HG03439 (cell line): ENCODE measurements around the gene KAT8.
"Not testable (repeated sequence)": the region's sequence is repeated elsewhere in the genome, so short reads cannot be mapped to it uniquely, and the experiment has no call there.

Experiments used
- ATAC-seq: cut with Tn5 transposase; IDR thresholded peaks from one replicate; pipeline ENCODE4 v1.9.1; 2021; ENCODE audit warnings: mild to moderate bottlenecking, moderate library complexity; ENCODE audit not compliant: unreplicated experiment

The KAT8 gene

DNA sequence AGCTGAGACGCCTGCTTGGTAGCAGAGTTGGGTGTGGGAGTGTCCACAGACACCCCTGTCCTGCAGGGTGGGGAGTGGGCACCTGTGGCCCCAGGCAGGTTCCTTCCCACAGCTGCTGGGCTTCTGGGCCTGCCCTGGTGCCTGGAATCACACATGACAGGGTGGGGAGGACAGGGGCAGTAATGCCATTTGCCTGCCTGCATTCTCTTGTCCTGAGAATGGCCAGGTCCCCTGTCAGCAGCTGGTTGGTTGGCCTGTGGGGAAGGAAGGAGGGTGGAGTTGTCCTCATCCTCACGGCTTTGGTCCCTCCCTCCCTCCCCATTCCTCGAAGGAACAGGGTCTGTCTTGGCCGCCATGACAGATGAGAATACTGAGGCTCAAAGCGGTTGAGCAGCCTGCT, 33.9 kb upstream of the KAT8 start:
- ATAC-seq = no peak

DNA sequence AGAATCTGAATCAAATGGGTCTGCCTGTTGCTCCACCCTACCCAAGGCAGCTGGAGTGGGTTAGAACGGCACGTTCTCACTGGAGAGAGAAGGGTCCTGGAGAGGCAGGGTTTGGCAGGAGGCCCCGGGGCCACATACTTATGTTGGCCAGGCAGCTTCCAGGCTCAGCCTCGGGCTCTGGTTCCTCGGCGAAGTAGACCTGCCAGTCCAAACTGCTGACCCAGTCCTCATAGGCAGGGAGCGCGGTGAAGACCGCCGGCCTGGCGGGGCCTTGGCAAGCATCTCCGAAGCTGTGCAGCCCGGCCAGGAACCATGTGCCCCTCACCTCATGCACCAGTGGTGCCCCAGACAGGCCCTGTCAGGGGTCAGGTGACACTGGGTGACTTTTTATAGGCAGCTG, 33.5 kb upstream of the KAT8 start:
- ATAC-seq = no peak

DNA sequence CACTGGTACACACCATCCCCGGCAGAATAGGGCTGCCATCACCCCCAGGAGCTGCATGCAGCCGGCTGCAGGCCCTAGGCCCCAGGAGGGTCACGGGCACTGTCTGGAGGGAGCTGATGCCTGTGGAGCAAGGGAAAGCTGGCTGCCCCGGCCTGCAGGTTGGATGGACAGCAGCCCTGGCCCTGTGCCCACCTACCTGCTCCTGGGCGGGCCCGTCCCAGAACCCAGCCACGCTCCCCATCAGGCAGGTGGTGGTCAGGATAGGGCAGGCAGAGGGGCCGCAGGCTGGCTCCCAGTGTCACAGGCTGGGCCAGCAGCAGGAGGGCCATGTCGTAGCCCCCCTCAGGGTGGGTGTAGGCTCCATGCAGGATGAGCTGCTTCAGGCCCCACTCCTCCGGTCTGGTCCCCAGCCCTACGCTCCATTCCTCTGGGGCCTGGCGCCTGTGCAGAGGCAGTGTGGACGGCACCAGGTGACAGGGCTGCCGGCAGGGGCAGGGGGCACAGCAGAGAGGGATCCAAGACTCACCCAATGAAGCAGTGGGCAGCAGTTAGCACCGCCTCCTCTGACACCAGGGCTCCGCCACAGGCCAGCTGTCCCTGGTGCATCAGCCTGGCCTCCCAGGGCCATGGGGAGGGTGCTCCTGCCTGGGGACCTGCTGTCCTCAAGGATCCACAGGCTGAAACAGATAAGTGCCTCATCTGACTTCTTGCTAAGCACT, 32.7 kb upstream of the KAT8 start:
- no peak for ATAC-seq

DNA sequence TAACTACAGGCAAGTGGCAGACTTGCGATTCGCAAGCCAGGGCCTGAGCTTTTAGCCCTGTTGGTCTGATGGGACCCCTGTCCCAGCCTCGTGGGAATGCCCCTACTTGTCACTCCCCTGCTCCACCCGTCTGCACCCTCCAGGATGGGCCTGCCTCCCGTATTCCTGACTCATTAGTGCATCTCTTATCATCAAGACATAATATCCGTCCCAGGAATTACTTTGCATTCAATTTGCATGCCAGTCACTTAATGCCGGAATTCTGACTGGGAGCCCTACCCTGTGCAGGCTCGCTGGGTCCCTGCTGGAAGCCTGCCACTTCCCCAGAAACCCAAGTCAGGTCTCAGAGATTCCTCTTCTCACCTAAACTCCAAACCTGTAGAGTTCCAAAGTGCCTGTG, 32.1 kb upstream of the KAT8 start:
- ATAC-seq = no peak

DNA sequence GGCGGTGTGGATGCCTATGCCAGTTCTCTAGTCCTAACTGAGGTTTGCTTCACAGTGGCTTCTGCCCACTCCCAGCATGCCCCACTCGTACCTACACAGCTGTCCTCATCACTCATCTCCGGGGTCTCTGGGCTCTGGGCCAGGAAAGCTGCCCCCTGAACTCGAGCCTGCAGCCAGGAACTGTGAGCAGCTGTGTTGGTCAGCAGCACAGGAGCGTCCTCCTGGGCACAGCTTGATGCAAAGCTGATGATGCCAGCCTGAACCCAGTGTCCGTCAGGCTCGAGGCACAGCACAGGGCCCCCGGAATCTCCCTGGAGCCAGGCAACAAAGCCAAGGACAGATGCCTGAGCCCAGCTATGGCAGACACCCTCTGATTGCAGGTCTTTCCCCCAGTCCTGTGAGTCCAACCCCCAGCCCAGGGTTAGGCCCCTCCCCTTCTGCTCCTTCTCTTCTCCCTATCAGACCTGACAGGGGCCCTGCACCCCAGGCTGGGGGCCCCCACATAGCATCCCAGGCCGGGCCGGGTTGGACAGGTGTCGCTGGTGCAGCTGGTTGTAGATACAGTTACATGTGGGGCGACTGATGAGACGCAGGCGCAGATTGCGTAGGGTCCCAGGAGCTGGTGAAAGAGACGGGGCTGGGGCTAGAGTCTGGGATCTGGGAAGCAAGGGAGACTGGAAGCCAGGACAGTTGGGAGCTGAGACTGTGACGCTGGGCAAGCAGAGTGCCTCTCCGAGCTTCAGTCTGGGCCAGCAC, 31.4 kb upstream of the KAT8 start:
- ATAC-seq = no peak

DNA sequence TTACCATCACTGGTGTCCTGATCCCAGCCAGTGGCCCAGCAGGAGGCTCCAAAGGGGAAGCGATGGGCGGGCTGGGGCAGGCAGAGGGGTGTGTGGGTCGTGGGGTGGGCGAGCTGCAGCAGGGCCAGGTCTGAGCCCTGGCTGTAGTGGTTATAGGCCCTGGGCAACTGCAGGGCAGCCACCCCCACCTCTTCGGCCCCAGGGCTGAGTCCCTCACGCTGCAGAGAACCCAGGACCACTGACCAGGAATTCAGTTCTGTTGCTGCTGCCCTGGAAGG, 30.9 kb upstream of the KAT8 start:
- no peak for ATAC-seq

DNA sequence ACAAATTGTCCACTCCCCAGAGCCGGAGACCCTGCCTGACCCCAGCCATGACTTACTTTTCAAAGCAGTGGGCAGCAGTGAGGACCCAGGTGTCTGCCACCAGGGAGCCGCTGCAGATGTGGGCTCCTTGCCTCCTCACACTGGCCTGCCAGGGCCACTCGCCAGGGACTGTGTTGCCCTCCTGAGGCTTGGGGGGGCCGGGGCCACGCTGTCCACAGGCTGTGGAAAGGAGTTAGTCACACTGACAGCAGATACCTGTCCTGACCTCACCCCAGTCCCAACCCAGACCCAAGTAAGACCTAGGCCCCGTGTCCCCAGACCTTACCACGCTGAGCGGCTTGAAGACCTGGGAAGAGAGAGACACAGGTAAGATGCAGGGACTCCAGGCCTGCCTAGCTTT, 30.0 kb upstream of the KAT8 start:
- ATAC-seq = no peak

DNA sequence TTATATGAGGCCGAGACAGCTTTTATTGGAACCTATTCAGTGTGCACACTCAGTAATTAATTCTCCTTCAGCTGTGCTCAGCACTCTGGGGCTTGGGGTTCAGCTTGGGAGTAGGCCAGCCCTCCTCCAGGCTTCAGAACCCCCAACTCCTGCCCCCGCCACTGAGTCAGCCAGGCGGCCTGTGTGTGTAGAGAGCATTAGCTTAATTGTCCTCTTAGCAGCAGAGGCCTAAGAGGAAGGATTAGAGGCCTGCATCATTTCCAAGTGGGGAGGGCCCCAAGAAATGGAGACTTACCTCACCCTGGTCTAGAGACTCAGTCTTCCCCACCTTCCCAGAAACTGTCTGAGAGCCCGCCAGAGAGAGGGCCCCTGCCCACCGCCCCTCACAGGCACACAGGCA, 29.5 kb upstream of the KAT8 start:
- no peak for ATAC-seq

DNA sequence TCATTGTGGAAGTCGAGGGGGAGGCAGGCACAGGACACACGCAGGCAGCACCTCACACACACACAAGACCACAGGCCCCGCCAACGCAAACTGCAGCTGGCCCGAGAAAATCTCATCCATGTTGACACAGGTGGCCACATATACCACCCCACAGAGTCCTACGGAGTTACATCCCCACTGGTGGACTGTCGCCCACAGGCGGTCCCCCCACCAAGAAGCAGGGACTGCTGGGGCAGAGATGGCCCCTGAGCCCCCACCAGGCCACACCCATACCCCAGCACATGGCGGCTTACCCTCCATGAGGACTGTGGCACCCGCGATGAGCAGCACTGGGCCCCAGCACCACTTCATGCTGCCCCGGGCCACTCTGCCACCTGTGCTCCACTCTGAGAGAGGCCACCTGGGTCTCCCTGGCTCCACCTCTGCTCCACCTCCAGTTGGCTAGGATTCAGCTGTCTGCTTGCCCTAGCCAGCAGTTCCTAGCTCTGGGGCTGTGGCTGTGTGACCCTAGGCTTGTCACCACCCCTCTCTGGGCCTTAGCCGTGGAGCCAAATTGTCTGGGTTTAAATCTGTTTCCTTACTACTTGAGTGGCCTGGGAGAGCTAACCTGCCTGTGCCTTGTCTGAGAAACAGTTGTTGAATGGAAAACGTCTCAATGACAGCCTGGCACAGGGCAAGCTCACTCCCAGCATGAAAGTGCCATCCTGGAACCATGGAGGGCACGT, 28.8 kb upstream of the KAT8 start, which contains the start of gene PRSS53:
PRSS53 (minus strand) TSS at position 485 of the 725 bp plus-strand sequence; CDS start at position 351, 134 bp downstream.
- no peak for ATAC-seq

DNA sequence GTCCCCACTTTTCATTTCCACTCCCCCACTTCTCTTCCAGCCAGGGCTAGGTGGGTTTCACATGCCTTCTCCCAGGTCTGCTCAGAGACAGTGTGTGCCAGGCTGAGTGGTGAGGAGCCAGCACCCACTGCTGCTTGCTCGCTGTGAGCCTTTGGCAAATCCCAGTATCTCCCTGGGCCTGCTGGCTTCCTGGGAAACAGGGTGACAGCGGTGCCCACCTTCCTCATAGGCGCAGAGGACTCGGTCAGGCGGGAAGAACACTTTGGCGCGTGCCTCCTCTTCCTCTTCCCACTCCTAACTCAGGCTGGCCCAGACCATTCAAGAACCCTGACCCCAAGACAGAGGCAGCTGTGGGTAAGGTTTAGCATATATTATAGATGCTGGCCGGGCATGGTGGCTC, 28.3 kb upstream of the KAT8 start:
- no peak for ATAC-seq

DNA sequence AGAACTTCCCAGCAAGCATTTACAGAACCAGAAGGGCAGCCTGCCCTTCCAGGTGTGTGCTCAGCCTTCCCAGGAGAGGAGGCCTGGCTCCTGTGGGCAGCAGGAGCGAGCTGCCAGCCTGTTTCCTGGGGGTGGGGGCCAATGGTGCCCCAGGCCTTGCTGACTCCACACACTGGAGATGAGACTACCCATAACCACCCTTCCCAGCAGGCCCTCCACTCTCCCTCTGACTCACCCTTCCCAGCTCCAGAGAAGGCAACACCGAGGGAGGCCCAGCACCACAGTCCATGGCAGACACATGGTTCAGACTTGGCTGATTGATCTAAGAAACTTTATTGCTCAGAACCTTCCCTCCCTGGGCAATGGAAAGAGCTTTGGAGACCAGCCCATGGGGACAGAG, 26.9 kb upstream of the KAT8 start:
- no peak for ATAC-seq

DNA sequence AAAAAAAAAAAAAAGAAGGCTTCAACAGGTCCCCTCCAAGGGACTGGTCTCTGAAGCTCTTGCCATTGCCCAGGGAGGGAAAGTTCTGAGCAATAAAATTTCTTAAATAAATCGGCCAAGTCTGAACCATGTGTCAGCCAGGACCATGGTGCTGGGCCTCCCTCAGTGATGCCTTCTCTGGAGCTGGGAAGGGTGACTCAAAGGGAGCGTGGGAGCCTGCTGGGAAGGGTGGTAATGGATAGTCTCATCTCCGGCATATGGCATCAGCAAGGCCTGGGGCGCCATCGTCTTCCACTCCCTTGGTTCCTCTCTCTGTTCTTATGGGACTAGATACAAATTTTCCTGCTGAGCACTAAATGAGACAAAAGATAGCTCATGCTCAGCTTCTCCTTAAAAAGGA, 25.1 kb upstream of the KAT8 start:
- ATAC-seq = no peak

DNA sequence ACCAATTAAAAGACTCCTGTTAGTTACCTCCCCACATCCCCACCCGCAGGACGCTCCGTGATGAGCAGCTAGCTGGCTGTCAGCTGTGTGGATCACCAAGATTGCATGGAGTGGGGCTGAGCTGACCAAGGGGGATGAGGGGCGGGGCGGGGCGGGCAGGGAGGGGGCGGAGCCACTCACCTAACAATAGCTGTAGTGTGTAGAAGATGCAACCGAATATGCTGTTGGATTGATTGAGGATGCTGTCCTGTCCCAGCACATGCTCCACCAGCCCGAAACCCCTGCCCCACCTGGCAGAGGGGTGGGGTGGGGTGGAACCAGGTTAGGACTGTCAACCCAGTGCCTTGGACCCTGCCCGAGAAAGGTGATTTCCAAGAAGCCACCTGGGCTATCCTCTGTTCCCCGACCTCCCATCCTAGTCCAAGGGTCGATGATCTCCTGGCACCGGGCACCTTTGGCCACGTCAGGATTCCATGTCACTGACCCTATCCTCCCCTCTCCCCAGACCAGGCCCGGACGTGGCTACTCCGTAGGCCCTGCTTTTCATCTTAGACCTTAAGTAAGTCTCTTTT, 24.2 kb upstream of the KAT8 start:
- no peak for ATAC-seq

DNA sequence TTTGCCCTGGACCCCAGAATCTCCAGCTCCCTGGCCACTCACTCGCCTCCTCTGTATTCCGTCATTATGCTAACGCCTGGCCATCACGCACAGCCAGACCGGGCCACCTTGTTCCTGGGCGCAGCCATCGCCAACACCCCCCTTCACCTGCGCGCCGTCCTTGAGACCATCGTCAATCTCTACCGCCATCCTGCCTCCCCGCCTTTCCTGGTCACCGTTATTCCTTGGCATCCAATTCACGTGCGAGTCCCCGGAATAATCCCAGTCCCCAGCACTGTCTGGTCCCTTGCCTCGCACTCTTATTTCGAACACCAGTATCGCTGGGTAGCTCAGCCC, 23.4 kb upstream of the KAT8 start:
- ATAC-seq = no peak

DNA sequence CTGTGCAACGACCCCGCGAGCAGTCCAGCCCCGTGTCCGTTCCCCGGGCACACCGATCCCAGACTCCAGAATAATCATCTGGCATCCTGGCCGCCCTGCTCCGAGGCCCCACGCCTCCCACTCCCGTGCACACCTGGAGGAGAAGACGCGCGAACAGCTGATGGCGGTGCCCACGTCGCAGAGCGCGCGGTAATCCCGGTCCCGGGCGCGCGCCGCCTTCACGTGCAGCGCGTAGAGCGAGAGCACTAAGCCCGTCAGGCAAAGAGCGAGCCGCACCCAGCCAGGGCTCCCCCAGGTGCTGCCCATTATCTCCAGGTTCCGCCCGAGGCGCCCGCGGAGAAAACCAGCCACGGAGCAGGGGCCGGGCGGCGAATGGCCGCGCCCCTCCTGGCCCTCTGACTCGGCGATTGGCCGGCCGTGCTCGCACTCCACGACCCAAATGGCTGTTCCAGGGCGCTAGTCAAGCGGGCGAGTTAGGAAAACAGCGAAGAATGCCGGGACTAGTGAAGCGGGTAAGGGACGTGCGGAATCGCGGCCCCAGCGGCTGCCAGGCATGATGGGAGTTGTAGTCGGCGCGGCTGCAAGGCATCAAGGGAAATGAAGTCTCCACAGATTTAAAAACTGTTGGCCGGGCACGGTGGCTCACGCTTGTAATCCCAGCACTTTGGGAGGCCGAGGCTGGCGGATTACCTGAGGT, 22.9 kb upstream of the KAT8 start, which contains the start of gene VKORC1:
VKORC1 (minus strand) TSS at position 374 of the 697 bp plus-strand sequence; CDS start at position 306, 68 bp downstream.
- peak; percentile 76 for ATAC-seq

DNA sequence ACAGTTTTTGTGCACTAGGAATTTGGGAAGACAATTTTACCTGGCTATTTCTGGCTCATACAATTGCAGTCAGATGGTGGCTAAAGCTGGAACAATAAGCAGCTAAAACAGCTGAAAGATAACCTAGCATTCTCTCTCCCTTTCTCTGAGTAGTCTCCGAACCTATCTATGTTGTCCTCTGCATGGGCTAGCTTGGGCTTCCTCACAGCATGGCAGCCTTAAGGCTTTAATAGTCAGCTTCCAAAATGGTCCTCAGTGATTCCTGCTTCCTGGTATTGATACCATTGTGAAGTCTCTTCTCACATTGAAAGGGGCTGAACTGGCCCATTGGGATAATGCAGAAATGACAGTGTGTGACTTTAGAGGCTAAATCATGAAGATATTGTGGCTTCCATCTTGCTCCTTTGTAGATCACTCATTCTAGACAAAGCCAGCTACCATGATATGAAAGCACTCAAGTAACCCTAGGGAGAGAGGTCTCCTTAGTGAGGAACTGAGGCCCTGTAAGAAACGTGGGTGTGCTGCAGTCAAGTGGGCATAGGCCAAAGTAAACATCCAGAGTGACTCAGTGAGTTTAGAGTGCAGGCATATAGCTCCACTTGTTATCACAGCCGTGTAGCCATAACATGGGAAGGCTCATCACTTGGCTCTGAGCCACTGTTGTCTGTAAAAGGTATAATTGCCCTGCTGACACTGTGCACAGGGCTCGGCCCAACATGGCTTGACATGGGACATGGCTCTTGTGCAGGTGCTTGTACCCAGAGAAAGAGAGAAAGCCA, 17.4 kb upstream of the KAT8 start:
- no peak for ATAC-seq

DNA sequence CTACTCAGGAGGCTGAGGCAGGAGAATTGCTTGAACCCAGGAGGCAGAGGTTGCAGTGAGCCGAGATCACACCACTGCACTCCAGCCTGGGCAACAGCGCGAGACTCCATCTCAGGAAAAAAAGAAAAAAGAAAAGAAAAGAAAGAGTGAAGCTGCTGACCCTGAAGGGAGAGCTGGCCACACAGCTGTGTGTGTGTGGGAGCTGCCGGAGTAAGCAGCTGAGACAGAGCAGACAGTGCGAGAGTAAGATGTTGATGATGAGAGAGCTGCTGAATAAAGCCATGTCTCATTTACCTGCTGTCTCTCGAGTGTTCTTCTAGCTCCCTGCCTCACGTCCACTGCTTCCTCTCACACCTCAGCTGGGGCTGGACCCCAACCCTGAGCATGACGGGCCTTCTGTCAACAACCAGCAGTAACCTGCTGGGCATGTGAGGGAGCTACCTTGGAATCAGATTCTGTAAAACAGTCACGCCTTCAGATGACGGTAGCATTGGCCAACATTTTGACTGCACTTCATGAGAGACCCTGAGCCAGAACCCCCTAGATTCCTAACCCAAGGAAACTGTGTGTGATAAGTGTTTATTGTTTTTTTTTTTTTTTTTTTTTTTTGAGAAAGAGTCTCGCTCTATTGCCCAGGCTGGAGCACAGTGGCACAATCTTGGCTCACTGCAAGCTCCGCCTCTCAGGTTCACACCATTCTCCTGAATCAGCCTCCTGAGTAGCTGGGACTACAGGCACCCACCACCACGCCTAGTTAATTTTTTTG, 16.4 kb upstream of the KAT8 start:
- ATAC-seq = not testable (repeated sequence)

DNA sequence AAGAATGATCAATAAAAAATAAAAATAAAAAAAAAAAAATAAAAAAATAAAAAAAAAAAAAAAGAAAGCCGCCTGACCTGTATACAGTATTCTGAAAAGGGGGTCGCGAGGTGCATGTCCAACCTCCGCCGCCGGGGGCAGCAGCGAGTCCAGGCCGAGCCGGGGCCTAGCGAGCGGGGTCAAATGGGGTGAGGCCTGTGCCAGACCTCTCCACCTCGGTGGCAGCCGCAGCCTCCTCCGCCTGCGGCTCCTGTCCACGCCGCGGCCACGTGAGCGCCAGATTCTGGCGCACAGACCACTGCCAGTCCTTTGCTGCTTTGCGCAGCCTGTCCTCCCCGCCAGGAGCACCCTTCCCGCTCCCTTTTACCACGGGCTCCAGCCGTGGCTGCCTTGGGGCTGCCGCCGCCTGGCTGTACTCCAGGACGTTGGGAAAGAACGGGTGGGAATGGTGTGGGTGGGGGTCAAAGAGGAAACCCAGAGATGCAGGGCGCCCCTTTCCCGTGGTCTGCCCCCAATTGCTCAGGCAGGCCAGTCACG, 11.7 kb upstream of the KAT8 start:
- no peak for ATAC-seq
